HG03060 (cell line): ENCODE results near the gene SURF4.
A peak's percentile ranks its signal among the peaks of the same experiment; 100 is the strongest.

ENCODE experiments used
- ATAC-seq: cut with Tn5 transposase; IDR thresholded peaks from one replicate; pipeline ENCODE4 v1.9.1; 2021; ENCODE audit warnings: low read depth, moderate number of reproducible peaks; ENCODE audit not compliant: unreplicated experiment

Gene SURF4

DNA sequence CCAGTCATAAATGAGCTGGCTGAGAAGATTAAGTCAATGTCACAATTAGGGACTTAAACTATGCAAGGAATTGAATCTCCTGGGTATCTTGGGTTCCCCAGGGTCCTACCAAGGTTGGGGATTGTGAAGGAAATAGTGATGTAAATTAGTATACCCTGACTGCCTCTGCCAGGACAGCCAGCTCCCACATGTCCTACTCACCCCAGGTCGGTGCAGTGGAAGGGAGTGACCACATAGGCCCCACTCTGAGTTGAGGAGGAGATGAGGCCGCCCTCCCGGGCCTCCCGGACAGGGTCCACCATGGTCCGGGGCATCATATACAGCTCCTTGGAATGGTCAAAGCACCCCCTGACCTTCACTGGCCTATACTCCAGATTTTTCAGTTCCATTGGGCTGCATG is 22.3 kb downstream of the SURF4 start:
- no peak for ATAC-seq

DNA sequence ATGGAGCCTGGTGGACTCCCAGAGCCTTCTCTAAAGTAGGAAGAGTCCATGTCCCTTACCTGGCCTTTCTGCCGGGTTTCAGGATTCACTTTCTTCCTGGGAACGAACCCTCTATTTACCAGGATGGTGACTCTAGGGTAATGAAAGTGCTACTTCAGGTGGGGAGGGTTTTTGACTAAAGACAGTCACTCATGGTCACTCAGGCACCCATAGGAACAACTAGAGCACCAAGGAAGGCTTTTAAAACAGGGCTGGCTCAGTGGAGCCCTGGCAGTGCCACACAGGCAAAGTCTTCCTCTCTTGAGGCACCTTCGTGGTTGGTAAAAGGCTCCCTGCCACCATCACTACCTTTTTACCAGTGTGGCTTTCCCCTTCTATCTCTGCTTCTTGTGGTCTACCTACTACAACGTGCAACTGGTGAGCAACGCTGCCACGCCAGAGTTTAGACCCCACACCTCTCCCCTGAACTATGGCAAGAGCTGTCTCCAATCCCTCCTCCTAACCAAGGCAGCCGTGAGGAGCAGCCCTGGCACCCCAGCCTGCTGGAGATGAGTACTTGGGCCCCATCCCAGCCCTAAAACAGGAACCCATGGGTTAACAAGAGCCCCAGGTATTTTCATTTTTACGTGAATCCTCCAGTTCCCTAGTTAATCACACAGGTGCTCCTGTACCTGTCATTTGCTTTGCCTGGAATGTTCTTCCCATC is 23.1 kb downstream of the SURF4 start:
- no peak for ATAC-seq

DNA sequence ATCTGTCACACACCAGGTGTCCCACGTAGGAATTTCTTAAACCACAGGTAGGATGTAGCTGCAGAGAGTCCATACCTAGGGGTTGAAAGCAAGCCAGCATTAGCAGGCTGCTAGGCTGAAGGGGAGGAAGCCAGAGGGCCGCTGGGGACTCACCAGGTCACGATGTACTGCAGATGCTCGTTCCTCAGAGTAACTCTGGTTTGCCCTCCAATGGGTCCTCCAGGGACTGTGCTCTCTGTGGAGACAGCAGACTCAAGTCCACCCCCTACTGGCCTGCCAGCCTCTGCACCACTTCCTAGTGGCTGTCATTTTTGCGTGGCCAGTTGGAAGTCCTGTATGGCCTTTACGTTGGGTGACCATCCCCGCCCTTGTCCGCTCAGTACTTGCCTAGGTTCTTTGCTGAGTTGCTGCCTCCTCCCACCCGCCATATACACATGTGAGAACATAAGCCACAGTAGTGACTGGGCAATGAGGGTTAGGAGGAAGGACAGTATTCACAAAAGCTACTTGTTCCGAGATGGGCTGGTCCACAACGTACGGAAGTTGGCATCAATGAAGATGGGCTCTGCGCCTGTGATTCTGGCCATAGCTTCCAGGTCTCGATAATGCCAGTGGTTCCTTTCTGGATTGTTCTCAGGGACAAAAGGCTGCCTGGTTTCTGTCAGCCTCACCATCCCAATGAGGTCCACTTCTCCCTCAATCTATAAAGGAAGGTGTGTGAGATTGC is 23.8 kb downstream of the SURF4 start:
- no peak for ATAC-seq

DNA sequence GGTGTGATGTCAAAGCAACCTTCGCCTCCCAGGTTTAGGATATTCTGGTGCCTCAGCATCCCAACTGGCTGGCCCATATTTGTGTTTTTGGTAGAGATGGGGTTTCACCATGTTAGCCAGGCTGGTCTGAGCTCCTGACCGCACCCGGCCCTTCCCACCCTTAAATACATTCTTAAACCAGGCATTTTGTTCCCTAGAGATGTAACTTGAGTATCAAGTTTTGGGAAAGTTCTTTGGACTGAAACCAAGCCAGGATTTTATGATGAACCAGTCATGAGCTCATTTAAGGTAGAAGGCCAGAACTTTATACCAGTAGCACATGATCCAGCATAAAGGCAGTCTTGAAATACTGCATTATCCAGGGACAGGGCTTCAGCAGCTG is 24.3 kb downstream of the SURF4 start:
- no peak for ATAC-seq

DNA sequence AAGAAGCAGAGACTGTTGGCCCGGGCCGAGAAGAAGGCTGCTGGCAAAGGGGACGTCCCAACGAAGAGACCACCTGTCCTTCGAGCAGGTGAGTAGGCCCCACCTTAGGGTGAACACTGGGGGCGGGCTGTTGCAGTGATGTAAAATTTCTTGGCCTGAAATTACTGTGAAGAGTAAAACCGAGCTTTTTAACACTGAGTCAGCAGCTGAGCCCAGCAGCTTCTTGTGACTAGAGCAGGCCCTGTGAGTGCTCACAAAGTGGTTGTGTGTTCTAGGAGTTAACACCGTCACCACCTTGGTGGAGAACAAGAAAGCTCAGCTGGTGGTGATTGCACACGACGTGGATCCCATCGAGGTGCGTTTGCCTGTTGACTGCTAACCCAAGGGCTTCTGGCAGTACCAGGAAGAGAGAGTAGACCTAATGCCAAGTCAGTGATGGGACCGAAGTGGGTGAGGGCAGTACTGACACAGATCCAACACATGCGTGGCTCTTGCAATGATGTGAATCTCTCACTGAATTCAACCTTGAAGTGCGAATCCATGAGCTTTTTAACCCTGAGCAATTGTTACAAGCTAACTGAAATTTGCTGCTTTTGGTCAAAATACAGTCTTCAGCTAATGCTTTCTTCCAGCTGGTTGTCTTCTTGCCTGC is 25.8 kb downstream of the SURF4 start:
- no peak for ATAC-seq

DNA sequence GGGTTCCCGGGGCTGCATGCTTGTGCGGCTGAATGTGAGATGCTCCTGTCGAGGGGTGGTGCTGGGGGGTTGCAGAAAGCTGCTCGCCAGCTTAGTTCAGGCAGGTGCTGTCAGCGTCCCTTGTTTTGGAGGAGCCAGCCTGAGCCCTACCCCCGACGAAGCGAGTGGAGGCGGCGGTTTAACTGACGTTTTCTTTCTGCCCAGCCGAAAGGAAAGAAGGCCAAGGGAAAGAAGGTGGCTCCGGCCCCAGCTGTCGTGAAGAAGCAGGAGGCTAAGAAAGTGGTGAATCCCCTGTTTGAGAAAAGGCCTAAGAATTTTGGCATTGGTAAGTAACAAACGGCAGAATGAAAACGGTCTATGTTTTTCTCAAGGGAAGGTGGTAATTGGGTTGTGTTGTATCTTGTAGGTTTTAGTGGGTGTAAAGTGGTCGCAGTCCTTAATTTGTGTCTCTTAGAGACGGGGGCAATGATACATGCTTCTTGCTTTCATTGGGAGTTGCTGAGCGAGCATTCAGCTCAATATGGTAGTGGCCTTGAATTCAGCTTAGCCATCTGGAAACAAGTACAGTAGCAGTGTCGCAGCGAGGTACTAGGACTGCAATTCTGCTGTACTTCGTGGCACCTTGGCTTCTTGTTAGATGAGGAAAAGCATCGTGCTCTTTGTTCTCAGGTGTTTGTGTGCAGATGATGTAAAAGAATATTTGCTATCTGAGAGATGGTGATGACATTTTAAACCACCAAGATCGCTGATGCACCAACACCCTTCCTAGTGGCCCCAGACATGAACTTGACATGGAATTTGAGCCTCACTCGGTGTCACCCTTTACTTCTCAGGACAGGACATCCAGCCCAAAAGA is 26.9 kb downstream of the SURF4 start:
- ATAC-seq, result no peak

DNA sequence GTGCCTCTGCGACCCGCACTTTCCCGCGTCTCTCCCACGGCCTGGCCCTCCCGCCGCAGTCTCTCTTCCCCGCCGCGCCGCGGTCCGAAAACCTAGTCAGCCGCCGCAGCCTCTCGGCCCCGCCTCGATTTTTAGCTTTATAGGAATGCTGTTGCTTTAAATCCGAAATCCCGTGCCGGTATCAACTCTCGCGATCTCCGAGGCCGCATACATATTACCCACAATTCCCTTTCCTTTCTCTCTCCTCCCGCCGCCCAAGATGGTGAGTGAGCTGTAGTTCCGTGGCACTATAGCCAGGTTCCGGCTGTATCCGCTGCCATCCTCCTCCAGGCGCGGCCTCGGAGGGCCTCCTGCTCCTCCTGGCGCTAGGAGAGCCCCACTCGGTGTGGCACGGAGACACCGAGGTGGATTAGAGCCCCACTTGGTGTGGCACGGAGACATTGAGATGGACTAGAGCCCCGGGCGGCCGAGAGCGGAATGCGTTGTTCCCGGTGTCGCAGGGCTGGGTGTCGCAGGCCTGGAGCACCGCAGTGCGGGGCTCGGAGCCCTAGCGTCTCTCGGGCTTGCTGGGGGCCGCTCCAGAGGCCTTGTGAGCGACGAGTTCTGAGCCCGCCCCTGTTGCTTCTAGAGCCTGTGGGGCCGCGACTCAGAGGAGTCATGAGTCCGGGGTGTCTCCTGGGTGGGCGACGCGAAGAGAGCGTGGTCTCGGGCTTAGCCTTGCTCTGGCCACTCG is 27.7 kb downstream of the SURF4 start, which contains the start of the genes MED22 and RPL7A:
Gene MED22, minus strand, starts transcription at position 147 of the 733 bp plus-strand sequence. CDS start 1,469 bp downstream, outside the sequence.
Gene RPL7A, plus strand, starts transcription at position 234 of the 733 bp plus-strand sequence. Its CDS starts 26 bp downstream, at position 260.
- peak; percentile 85 for ATAC-seq

DNA sequence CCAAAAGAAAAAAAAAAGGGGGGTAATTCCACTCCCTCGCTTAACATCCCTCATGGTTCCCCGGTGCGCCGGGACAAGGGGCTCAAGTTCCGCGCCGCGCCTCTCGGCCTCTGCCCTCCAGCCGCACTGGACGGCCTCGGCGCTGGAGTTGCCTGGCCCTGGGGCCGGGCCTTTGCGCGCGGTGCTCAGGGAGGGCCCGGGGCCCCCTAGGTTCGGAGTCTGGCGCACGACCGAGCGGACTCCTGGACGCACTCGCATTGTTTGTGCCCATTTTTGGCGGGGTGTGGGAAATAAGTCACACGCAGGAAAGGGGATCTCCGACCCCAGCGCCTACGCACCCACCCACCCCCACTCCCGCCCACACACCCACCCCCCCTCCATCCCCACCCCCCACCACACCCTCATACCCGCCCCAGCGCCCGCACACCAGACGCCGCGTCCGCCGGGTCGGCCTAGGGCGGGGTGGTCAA is 28.3 kb downstream of the SURF4 start:
- peak; percentile 0 for ATAC-seq

DNA sequence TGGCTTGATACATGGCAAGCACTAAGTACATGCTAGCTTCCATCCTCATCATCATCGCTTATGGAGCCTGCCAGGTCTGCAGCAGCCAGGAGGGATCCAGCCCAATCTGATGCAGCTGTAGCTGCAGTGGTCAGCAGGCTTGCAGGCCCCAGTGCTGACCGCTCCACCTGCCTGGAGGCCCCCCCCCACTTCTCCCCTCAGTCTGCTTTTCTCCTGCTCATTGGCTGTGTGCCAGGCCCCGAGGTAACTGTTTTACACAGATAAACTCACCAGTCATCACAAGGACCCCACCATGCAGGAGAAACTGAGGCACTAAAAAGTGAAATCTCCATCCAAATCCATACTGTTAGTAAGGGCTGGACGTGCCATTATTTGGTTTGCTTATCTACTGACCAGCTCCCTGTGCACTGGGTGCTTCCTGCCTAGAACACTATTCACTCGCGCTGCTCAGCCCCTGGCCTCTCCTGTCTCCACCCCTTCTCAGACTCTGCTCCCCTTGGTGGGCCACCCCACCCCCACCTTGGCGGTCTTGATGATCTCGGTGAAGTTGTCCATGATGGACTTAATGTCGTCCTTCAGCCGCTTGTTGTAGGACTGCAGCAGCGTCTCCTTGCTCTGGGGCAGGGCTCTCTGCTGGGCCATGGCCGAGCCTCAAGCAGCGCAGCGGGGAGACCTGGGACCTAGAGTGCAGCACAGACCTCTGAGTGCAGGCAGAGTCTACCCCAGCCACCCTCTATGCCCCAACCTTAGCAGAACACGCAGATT is 29.7 kb downstream of the SURF4 start:
- ATAC-seq, result no peak

DNA sequence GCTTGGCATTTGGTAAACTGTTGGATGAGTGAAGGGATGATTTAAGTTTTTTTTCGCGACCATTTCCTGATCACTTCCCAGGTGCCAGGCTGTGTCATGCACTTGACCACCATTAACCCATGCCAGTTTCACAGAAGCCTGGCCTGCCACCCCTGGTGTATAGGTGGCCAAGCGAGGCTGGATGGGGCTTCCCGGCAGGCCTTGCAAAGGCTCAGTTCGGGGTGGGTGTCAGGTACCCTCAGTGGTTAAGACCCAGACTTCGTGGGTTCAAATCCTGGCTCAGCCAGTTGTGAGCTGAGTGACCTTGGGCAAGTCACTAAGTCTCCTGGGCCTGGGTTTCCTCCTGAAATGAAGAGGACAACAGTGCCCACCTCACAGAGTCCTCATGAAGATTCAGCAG is 30.3 kb downstream of the SURF4 start:
- no peak for ATAC-seq

DNA sequence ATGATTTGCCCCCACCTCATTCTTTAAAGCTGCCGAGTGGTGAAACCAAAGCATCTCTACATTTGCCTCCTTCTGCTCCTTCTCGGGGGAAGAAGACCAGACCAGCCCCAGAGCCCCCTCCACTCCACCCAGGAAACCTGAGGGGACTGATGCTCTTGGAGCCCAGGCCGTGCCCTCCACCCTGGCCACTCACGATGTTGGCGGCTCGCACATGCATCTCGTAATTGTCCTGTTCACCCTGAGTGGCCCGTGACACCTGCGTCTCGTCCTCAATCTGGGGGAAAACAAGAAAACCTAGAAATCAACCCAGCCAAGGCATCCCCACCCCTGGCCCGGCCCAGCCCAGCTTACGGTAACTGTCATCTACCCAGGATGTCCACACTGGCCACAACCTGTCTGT is 30.9 kb downstream of the SURF4 start:
- no peak for ATAC-seq

DNA sequence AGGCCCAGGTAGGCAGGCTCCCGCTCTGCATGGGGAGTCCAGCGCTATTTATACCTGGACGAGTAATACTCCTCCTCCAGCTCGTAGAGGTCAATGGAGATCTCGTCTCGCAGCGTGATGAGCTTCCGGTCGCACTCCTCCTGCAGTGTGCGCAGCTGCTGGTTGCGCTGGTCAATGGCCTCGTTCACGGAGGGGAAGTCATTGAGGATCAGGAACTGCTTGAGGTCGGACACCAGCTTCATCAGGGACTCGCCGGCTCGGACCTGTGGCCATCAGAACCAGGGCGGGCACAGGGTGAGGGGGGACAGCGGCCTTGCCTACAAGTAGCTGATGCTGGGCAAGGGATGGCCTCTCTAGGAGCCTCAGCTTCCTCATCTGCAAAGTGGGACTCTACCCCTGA is 31.8 kb downstream of the SURF4 start:
- no peak for ATAC-seq

DNA sequence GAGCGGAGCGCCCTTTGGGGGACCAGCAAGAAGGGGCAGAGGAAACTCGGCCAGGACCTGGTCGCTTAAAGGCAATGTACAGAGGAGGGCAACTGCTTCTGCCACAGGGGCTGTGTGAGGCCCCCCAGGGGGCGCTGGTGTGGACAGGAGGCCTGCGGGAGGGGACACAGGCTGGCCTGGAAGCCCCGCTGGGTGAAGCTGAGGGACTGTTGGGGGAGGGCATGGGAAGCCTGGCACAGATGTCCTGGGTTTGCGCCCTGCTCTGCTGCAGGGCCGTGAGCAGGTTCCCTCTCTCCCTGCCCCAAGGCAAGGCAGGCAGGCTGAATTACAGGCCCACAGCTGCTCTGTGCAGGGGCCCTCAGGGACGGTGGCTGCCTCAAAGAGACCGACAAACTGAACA is 33.3 kb downstream of the SURF4 start:
- no peak for ATAC-seq

DNA sequence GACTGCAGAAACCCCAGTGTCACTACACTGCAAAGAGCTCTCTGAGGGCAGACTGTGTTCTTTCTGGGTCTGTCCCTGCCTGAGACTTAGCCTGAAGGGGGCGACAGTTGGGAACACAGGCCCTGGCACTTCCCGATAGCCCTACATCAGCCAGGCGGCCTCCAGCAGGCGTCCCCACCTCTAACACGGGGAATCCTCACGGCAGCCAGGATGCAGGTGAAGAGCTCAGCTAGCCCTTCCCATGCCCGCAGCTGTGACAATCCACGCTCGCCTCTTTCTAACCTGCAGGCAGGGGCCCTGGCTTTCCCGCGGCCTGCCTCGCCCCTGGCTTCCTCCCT is 33.8 kb downstream of the SURF4 start:
- ATAC-seq, result no peak

DNA sequence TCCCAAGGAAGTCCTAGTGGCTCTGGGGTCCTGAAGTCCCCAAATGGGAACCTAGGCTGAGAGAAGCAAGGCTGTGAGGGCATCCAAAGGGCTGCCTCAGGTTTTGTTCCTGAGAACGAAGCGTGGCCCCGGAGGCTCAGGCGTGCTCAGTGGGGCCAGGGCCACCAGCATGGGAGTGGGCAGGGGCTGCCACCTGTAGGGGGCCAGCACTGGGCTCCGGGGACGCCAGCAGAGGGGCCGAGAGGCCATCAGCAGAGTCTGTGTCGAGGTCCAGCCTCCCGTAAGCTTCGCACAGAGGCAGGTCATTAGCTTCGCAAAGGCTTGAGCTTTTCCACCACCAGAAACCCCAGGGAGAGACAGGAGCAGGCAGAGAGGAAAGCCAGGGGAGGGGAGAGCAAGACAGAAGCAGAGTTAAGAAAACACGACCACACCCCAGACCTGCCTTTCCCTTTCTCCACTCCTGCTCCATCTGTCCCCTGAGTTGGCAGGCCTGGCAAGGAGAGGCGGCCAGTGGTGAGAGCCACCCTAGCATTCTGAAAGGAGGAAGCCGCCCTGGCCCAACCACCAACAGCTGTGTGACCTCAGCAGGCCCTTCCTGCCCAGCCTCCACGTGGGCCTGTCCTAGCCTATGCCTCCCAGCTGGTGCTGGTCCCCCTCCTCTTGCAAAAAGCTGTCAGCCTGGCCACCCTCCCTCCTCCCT is 34.3 kb downstream of the SURF4 start:
- no peak for ATAC-seq

DNA sequence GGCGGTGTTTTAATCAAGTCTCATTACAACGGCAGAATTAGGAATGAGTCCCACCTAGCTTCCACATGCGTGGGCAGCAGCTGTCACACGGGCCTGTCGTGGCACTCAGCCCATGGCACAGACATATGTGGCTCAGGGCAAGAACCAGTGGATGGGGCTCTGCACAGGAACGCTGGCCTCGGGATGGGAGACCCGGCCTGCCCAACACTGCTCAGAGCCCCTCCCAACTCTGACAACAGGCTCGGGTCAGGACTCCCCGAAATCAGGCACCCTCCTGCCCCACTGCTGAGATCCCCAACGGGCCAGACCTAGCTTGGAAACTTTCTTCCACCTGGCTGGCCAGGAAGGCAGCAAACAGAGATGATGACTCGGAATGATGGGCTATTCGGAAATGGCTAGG is 34.9 kb downstream of the SURF4 start:
- ATAC-seq, result no peak

DNA sequence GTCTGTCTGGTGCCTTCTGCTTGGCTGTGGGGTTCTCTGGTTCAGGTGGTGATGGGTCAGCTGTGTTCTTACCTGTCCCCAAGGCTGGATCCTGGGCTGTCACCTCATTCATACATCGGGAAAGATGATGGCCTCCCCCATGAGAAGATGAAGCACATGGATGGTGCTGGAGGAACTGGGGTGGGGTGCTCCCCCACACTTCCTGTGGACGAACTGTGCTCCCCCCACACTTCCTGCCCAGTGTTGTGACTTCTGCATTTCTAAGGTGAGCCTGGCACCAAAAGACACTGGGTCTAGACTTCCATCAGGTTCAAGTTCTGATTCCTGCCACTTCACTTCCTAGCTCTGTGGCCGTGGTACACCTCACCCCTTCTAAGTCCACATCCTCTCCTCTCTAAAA is 35.6 kb downstream of the SURF4 start:
- ATAC-seq, result no peak

DNA sequence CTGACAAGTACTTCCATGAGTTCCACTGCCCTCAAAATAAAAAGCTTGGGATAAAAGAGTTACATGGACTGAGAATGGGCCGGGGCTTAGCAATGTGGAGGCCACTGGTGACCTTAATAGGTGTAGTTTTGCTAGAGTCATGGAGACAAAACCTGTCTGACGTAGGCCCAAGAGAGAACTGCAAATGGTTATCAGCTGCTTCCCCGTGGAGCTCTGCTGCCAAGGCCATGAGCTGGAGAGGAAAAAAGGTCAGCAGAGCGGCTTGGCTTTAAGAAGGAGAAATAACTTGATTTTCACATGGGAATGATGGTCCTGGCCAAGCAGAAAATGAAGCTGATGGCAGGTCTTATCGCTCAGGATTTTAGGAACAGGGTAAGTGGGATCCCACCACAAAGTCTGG is 36.2 kb downstream of the SURF4 start:
- ATAC-seq, result no peak
